Activated T-cell treated with anti-CD3 and anti-CD28 coated beads for 24 hours (primary cell): Measurements from ENCODE around the gene SYNJ2.
A peak's percentile ranks its signal among the peaks of the same experiment; 100 is the strongest.

Experiments used
- DNase-seq: peaks from one replicate; pipeline ENCODE4 v3.0.0-alpha.2; 2020; ENCODE audit warnings: low read depth

The SYNJ2 gene

DNA sequence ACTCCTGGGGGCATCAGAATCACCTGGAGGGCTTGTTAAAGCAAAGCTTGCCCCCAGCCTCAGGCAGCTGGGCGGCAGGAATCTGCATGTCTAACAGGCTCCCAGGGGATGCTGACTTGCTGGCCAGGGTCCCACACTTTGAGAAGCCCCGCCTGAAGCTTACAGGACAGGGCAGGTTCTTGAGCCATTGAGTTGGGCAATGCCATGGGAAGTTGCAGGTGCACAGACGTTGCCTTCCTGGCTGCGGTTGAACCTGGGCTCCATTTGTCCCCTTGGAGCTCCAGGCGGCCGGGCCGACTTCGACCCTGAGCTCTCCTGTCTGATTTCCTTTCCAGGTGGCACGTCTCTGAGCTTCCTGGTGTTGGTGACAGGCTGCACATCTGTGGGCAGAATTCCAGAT is 46.8 kb downstream of the SYNJ2 start:
- no peak for DNase-seq

DNA sequence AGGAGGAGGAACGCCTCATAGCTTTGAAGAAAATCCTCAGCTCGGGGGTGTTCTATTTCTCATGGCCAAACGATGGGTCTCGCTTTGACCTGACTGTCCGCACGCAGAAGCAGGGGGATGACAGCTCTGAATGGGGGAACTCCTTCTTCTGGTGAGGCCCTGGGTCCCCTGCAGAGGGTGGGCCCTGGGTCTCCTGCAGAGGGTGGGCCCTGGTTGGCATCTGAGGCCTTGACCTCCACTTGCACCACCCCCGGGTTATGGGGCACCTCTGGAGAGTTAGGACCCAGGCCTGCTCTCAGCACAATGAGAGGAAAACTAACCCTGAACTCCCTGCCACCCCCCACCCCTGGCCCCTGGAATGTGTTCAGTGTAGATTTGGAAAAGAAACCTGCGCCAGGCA is 47.2 kb downstream of the SYNJ2 start:
- no peak for DNase-seq

DNA sequence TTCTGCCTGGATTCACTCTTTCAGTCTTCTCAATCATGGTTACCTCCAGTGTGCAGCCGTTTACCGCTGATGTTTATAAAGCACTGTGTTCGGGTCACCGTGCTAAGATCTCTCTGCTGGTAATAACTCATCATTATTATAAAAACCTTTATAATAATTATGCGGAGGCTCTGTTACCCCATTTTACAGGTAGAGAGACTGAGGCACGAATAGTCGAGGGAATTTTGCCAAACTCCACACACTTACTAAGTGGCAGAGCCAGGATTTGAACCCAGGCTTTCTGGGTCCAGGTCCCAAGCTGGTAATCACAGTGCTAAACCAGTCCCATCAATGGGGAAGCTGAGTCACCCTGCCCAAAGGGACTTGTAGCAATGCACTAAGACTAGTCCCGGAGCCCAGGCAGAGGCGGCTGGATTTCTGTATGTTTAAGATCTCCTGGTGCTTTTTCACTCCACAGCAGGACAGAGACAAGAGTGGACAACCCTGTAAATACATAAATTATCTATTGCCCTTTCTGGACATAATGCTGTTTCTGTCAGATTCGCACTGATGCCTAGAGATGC is 48.1 kb downstream of the SYNJ2 start:
- no peak for DNase-seq

DNA sequence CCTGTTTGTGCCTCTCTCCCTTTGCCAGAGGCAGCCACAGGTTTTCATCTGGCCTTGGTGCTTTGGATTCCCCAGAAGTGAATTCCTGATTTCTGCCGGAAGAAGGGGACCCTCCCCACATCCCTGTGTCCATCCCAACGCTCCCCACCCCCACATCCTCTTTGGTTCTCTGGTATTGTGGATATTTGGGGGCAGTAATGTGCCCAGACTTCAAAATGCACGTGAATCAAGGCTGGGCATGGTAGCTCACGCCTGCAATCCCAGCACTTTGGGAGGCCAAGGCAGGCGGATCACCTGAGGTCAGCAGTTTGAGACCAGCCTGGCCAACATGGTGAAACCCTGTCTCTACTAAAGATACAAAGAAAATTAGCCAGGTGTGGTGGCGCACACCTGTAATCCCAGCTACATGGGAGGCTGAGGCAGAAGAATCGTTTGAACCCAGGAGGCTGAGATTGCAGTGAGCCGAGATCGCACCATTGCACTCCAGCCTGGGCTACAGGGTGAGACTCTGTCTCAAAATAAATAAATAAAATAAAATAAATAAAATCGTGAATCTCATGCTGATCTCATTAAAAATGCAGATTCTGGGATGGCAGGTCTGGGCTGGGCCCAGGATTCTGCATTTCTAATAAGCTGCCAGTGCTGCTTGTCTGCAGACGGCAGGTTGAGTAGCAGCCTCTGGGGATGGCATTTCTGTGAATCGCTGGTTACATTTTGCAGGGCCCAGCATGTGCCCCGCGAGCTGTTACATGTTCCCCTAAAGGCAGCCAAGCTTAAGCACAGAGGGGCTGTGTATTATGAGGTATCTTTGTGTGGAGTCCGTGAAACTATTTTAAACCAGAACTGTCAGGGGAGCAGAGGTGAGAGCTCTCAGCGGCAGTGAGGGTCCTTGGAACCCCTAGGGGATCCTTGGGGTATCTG is 49.0 kb downstream of the SYNJ2 start:
- DNase-seq = no peak

DNA sequence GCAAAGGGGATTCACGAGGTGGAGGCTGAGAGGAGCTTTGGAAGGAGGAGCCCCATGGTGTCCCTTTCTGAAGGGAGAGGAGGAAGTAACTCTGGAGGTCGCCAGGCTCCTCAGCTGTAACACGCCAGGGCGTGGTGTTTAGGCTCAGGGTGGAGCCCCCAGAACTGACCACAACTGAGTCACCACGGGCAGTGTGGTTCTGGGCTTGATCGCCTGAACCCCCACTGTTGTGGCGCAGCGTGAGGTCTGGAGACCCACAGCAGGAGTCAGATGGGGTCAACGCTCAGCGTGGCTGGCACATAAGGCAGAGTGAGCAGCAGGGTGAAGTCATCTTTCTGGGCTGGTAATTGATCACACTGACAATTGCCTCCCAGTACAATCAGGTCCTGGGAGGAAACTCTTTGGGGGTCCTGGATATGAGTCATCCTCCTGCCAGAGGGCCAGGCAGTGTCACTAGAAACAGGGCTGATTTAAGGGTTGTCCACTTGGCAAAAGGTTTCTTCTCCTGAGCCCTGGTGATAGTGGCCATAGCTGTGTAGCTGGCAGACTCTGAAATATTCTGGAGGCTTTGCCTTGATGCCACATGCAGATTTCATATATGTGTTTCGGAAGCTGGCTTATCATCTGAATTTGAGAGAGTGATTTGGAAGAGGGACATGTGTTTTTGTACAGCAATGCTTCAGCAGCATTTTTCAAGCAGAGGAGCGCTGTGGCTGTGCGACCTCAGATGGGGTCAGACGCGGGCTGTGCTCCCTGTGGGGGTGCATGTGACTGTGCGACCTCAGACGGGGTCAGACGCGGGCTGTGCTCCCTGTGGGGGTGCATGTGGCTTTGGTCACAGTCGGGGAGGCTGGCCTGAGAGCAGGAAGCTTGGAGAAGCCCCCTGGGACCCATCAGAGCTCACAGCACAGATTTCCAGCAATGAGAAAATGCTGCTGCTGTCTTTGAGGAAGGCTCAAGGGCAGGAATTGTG is 50.0 kb downstream of the SYNJ2 start:
- DNase-seq = no peak

DNA sequence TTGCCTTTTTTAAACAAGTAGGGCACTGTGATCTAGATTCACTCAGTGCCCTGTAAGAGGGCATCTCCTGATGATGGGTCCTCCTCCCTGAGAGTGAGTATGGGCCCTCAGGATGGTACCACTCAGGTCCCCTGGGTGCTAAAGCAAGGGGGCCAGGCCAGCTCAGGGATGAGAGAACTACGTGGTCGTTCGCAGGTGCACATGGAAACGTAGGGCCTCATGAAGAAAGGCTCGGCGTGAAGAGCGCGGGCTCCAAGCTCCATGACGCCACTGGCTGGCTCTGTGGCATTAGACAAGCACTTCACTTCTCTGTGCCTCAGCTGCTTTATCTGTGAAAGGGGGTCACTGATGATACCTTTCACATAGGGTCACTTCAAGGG is 50.7 kb downstream of the SYNJ2 start:
- DNase-seq = no peak

DNA sequence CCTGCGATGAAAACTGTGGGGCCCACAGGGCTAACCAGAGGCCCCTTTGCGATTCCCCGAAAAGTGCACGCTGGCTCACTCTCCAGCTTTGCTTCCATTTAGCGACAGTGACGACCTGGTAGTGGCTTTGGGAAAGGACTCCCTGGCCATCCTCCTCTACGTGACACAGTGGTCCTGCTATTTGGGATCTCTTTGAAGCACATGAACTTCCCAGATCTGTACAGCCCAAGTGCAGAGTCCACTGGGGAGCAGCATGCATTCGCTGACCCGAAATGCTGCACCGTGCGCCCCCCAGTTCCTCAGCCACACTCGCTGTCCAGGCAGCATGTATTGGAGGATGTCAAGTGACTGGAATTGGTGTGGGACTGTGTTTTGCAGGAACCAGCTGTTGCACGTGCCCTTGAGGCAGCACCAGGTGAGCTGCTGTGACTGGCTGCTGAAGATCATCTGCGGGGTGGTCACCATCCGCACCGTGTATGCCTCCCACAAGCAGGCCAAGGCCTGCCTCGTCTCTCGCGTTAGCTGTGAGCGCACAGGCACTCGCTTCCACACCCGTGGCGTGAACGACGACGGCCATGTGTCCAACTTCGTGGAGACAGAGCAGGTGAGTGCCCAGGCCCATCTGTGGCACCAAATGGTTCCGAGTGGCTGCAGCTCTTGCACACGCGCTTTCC is 51.6 kb downstream of the SYNJ2 start:
- no peak for DNase-seq

DNA sequence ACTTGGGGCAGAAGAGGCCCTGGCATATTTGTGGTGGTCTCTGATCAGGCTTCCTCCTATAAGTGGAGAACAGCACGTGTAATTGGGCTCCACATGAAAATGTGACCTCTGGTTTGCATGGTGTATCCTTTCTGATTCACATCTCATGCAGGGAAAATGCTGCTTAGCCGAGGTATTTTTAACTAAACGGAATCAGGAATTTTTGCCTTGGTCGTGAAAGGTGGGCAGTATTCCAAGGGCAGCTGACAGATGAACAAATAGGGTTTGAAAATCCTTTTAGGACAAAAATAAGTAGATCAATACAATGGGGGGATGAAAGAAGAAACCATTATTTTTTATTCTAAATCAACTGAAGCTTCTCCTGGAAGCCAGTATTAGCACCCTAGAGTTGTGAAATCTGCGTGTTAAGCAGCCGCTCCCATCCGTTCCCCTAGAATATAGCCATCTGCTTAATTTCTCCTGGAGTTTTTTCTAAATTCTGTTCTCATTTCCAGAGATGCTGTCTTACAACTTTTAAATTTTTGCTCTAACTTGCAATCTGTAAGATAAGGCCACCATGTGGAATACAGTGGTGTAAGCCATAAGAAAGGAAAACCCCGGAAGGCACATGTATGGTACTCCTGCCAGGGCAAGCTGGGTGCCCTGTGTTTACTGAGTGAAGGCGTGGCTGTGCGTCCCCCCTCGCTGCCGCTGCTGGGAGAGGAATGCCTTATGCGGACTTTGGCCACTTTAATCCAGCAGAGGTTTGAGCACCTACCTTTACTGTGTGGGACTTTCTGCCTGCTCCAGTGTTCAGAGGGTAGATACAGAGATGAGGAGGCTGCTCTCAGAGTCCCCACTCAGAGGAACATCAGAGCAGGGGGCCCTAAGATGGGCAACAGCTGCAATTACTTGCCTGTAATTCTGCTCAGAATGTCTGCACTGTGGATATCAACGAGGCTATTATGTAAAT is 52.4 kb downstream of the SYNJ2 start:
- no peak for DNase-seq

DNA sequence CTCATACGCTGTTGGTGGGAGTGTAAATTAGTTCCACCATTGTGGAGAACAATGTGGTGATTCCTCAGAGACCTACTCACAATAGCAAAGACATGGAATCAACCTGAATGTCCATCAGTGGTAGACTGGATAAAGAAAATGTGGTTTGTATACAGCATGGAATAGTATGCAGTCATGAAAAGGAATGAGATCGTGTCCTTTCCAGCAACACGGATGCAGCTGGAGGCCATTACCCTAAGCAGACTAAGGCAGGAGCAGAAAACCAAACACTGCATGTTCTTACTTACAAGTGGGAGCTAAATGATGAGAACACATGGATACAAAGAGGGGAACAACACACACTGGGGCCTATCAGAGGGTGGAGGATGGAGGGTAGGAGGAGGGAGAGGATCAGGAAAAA is 54.6 kb downstream of the SYNJ2 start:
- DNase-seq = no peak

DNA sequence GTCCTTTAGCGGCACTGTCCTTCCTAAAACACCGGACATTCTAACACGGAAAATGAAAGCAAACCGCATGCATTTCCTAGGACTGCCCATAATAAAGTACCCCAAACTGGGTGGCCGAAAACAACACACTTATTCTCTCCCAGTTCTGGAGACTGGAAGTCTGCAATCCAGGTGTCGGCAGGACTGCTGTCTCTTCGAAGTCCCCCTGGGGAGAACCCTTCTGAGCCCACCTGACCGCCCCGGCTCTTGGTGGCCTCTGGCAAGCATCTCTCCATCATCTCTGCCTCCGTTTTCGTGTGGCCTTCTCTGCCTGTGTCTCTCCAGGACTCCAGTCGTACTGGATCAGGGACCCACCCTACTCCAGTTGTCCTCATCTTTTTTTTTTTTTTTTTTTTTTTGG is 55.4 kb downstream of the SYNJ2 start:
- DNase-seq = no peak

DNA sequence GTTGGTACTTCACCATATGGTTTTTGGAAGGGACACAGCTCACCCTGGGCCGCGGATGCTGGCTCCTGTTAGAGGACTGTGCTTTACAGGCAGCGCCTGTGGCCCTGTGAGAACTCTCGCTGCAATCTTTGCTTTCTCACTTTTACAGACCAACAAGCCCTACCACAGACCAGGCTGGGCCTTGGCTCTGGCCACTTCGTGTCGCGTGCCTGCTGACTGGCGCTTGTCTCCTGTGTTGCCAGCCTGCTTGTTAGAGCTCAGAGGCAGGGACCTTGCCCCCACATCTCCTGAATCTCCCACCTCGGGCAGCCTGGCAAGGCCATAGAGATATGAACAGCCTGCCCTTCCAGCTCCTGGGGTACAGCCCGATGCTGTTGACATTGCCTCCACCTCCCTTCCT is 56.1 kb downstream of the SYNJ2 start:
- DNase-seq = no peak

DNA sequence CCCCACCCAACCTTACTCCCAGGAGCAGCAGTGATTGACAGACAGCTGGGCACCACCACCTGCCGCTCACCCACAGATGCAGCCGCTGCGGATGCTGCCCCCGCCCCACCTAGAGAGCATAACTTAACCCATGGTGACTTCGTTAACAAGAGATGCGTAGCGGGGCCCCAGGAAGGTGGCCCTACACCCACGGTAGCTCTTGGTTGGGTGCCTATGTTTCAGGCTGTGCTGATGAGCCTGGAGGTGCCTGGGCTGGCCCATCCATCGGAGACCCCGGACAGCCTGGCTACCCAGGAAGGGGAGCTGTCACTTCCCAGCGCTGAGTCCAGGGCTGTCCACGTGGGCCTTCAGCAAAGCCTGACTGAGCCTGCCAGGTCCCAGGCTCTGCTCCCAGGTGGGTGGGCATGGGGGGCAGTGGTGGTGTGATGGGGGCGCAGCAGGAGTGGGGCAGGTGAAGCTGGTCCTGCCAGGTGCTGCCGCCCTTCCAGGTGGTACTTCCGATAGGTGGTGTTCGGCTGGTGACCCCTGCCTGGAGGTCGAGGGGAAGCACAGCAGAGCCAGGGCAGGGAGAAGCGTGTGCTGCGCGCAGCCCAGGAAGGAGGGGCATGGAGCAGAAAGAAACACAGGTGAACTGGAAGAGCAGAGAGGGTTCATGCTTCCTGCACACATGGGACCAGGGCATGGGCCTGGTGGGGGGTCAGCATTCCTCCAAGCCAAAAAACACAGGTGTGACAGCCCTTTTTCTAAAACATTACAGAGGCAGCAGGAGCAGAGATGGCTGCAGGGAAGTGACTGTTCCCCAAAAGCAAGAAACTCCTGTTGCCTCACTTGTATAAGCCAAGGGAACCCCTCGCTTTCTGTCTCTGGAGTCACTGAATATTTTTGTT is 56.9 kb downstream of the SYNJ2 start:
- no peak for DNase-seq

DNA sequence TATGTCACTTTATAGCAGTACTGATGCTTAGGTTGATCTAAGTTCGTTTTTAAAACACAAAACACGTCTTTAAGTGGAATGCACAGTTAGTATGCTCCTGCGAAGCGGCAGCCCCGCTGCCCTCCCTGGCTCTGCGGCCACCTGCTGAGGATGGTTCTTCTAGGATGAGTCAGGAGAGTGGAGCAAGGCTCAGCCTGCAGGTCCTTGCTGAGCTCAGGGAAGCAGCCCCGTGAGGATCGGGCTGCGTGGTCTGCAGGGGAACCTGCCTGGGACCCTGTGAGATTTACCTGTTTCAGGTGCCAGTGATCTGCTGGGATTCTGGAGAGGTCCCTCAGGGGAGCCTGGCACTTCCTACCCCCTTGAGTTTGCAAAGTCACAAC is 57.5 kb downstream of the SYNJ2 start:
- no peak for DNase-seq

DNA sequence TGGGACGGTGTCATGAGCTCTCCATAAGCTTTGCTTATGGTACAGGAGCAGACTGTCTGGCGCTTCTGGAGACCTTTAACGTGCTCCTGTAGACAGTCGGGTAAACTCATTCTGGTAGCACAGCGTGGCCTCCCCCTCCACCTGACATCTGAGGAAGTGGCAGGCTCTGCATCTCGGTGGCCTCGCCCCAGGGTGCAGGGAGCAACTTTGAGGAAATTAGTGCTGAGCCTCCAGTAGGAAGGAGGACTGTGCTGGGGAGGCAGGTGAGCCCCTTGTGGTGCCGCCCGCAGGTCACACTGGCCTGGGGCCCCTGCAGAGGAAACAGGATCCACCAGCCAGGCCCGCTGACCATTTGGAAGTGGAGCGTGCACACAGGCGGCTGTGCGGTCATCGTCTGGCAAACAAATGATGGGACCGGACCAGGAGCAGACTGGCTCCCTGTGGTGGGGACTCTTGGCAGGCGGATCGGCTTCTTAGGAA is 57.9 kb downstream of the SYNJ2 start:
- DNase-seq = no peak

DNA sequence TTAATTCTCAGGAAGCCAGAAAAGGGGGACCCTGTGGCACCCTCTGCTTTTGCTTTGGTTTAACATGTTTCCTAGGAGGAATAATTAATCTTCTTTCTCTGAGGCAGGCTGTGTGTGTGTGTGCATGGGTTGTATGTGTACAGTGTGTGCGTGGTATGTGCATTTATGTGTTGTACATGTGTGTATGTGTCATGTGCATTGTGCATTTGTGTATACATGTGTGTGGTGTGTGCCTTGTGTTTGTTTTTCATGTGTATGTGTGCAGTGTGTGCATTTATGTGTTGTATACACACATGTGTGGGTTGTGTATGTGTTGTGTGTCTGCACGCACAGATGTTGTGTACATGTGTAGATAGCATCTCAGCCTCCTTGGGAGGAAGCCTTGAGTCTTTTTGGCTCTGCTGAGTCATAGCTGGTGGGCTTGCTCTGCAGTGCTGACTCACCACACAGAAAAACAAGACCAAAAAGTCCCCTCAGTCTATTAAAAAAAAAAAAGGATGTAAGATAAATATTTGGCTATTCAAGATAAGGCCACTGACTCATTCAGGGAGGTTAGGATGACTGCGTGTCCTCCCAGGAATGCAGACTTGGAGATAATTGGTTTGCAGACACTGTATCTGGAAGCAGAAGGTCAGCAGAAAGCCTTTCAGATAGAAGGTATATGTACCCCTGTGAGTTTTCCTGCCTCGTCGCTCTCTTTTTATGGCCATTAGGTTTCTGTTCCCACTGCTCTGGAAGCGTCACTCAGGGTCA is 58.6 kb downstream of the SYNJ2 start:
- peak; percentile 16 for DNase-seq

DNA sequence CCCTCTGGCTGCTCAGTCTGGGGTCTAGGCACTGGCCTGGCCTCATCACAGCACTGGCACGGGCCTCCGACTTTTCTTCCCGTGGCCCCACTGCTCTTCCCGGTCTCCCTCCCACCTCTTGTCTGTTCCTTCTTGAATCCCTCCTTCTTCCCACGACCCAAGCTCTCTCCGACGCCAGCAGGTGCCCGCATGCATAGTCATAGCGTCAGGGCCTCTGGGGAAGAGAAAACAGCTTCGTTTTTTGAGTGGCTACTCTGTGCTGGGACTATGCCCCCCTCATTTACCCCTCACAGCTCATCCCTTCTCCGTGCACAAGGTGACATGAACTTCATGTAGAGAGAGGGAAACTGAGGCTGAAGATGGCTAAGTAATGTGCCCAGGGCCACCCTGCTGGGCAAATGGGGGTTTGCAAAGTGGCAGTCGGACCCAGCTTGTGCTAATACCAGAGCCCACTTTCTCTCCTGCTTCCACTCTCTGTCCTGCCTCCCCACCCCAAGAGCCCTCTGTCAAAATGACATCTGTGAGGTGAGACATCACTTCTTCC is 59.2 kb downstream of the SYNJ2 start:
- no peak for DNase-seq

DNA sequence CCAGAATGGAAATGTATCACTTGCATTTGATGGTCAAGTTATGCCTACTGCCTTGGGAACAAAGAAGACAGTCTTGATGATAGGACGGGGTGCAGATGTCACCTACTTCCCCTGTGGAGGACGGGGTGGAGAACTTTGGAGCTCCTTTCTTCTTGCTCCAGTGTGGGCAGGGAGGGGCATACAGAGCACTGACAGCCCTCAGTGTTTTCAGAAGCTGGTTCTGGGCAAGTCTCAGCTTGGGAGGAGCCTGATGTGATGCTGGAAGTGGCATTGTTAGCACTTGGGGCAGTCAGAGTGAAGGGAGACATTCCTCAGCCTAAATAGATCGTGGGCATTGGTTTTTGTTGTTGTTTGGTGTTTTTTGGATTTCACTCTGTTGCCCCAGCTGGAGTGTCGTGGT is 59.7 kb downstream of the SYNJ2 start:
- DNase-seq = no peak

DNA sequence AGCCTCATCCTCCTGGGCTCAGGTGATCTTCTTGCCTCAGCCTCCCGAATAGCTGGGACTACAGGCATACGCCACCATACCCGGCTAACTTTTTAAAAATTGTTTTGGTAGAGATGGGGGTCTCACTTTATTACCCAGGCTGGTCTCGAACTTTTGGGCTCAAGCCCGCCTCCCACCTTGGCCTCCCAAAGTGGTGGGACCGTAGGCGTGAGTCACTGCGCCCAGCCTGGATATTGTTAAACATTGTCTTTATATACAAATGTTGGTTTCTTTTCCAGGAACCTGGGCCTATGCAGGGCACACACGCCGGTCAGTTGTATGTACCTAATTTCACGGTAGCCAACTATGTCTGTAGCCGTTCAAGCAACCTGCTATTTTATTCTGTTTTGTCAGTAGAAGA is 60.1 kb downstream of the SYNJ2 start:
- no peak for DNase-seq
